Osteoblast (primary cell): ENCODE measurements around the gene CEP164. TPM values are rescaled to one million over a fixed set of nuclear protein-coding genes. Genes with fewer than 3 reads are reported as not detected.

Experiments used
- DNase-seq: peaks from one replicate; pipeline ENCODE4 v3.0.0; 2011; ENCODE audit warnings: low spot score, mixed read lengths; ENCODE audit not compliant: insufficient read length; ENCODE audit errors: missing footprints
- H2AFZ ChIP-seq: 2 replicates; pipeline ENCODE4 v1.6.0; 2011; ENCODE audit warnings: mild to moderate bottlenecking, low read length
- H3K27ac ChIP-seq: 2 replicates; pipeline ENCODE4 v1.5.1; 2011; ENCODE audit warnings: mild to moderate bottlenecking, low read depth, low read length, moderate library complexity
- H3K27me3 ChIP-seq: 2 replicates; pipeline ENCODE4 v1.6.0; 2012; ENCODE audit warnings: mild to moderate bottlenecking, control low read depth, inconsistent platforms, low read length, moderate library complexity; ENCODE audit not compliant: insufficient read depth
- H3K36me3 ChIP-seq: 2 replicates; pipeline ENCODE4 v1.5.1; 2011; ENCODE audit warnings: mild to moderate bottlenecking, low read length, control low read depth, moderate library complexity; ENCODE audit not compliant: insufficient read depth
- H3K4me1 ChIP-seq: 2 replicates; pipeline ENCODE4 v1.5.1; 2011; ENCODE audit warnings: mild to moderate bottlenecking, low read length, control low read depth, moderate library complexity; ENCODE audit not compliant: insufficient read depth
- H3K4me2 ChIP-seq: 2 replicates; pipeline ENCODE4 v1.6.0; 2011; ENCODE audit warnings: mild to moderate bottlenecking, low read length; ENCODE audit not compliant: insufficient read depth
- H3K4me3 ChIP-seq: fragments of 200-600 bp; sonication (generic); 3 replicates; pipeline ENCODE4 v1.5.1; 2012; ENCODE audit warnings: mild to moderate bottlenecking, low read length, inconsistent platforms; ENCODE audit not compliant: insufficient read depth
- H3K79me2 ChIP-seq: 2 replicates; pipeline ENCODE4 v1.6.0; 2012; ENCODE audit warnings: mild to moderate bottlenecking, low read length, control low read depth, inconsistent platforms; ENCODE audit not compliant: insufficient read depth
- H3K9me3 ChIP-seq: 2 replicates; pipeline ENCODE4 v1.5.1; 2011; ENCODE audit warnings: low read depth, low read length, control low read depth
- H4K20me1 ChIP-seq: 2 replicates; pipeline ENCODE4 v1.6.0; 2012; ENCODE audit warnings: mild to moderate bottlenecking, low read length, control low read depth; ENCODE audit not compliant: insufficient read depth
- total RNA-seq: library from RNA; depleted of rRNA; stranded (reverse); fragments of >200 nt; gene quantifications from 2 replicates; pipeline ENCODE4 v1.2.3, GENCODE V29; 2012
- TF ChIP-seq, protein P1 (sequence below): IDR thresholded peaks from 2 replicates; pipeline ENCODE4 v1.5.1; 2011; ENCODE audit warnings: mild to moderate bottlenecking, low read depth, low read length, moderate library complexity; ENCODE audit errors: extremely low read depth

The CEP164 gene
- total RNA-seq, 1 donor, result 38.0 TPM

DNA sequence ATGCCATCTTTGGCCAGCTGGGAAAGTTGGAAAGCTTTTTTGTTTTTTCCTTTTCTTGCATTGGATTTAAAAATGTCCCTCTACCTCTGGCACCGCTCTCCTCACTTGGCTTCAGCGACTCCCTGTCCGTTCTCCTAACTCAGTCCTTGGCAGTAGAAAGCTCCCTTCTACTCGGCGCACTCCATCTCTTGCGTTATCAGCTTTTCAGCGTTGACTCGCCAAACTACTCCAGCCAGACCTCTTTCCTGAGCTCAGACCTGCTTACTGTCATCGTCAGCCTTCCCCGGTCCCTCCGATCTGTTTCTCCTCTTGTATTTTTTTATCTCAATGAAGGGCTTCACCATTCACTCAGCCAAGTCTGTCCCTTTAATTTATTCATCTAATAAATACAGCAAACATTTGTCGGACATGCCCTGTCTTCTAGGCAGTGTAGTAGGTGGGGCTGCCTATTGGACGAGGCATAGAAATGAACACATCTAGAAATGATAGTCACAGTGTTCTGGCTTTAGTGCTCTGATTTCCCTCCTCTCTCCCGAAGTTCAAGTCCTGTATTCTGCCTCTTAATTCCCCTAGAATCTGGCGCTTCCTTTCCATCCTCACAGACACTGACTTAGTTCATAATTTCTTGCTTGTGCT, 839 bp downstream of the CEP164 start:
- H3K36me3 ChIP-seq, result no peaks in the 10 kb centered on the region
- H3K79me2 ChIP-seq, result peaks cover 40% of the 10 kb centered on the region
- peaks cover 11% of the 10 kb centered on the region for H3K4me1 ChIP-seq
- peak overlapping the region; percentile 79 for H2AFZ ChIP-seq
- no peak for DNase-seq
- H3K4me2 ChIP-seq, result peak overlapping the region; percentile 87
- H3K27me3 ChIP-seq, result no peaks in the 10 kb centered on the region
- peak overlapping the region; percentile 90 for H3K27ac ChIP-seq
- TF ChIP-seq, protein P1, sequence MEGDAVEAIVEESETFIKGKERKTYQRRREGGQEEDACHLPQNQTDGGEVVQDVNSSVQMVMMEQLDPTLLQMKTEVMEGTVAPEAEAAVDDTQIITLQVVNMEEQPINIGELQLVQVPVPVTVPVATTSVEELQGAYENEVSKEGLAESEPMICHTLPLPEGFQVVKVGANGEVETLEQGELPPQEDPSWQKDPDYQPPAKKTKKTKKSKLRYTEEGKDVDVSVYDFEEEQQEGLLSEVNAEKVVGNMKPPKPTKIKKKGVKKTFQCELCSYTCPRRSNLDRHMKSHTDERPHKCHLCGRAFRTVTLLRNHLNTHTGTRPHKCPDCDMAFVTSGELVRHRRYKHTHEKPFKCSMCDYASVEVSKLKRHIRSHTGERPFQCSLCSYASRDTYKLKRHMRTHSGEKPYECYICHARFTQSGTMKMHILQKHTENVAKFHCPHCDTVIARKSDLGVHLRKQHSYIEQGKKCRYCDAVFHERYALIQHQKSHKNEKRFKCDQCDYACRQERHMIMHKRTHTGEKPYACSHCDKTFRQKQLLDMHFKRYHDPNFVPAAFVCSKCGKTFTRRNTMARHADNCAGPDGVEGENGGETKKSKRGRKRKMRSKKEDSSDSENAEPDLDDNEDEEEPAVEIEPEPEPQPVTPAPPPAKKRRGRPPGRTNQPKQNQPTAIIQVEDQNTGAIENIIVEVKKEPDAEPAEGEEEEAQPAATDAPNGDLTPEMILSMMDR, result no peak
- H4K20me1 ChIP-seq, result peaks cover 16% of the 10 kb centered on the region
- H3K4me3 ChIP-seq, result peak overlapping the region; percentile 91
- no peaks in the 10 kb centered on the region for H3K9me3 ChIP-seq

DNA sequence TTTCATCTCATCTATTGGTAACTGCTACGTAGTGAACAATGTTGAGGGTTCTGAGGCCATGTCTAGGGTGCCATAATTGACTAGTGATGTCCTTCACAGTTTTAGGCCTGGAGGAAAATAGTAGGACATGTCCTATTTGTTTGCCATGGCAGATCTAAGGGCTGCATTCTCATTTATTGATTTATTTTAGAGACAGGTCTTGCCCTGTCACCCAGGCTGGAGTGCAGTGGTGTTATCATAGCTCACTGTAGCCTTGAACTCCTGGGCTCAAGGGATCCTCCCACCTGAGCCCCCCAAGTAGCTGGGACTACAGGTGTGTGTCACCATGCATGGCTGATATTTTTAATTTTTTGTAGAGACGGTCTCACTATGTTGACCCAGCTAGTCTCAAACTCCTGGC, 5.2 kb downstream of the CEP164 start:
- peaks cover 13% of the 10 kb centered on the region for H3K36me3 ChIP-seq
- H2AFZ ChIP-seq, result no peak overlapping the region
- no peak overlapping the region for H3K4me3 ChIP-seq
- no peak overlapping the region for H3K4me2 ChIP-seq
- H3K4me1 ChIP-seq, result peaks cover 11% of the 10 kb centered on the region
- H3K9me3 ChIP-seq, result no peaks in the 10 kb centered on the region
- peaks cover 19% of the 10 kb centered on the region for H4K20me1 ChIP-seq
- no peak for DNase-seq
- TF ChIP-seq, protein P1, result no peak
- H3K27me3 ChIP-seq, result no peaks in the 10 kb centered on the region
- H3K27ac ChIP-seq, result no peak overlapping the region
- H3K79me2 ChIP-seq, result peaks cover 56% of the 10 kb centered on the region

DNA sequence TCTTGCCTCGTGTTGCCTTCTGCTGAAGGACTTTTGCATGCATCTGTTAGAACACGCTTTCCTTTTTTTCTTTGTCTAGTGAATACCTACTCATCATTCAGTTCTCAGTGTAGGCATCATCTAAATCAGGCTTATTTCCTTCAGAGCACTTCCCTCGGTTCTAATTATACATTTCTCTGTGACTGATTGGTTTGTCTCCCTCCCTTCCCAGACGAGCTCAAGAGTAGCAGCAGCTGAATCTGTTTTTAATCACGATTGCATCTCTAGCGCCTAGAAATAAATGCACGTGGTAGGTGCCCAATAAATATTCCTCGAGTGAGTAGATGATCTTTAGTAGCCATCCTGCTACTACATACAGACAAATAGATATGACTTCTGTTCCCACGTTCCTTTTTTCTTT, 6.3 kb downstream of the CEP164 start:
- Histone ChIP-seq H3K79me2 (peaks cover 58% of the 10 kb centered on the region), H3K9me3 (no peaks in the 10 kb centered on the region), H3K4me2 (no peak overlapping the region), H3K27me3 (no peaks in the 10 kb centered on the region), H3K4me3 (no peak overlapping the region), H4K20me1 (peaks cover 18% of the 10 kb centered on the region), H2AFZ (no peak overlapping the region), H3K36me3 (peaks cover 15% of the 10 kb centered on the region), H3K4me1 (peaks cover 9% of the 10 kb centered on the region), H3K27ac (no peak overlapping the region)
- TF ChIP-seq, protein P1, result no peak
- DNase-seq, result no peak

DNA sequence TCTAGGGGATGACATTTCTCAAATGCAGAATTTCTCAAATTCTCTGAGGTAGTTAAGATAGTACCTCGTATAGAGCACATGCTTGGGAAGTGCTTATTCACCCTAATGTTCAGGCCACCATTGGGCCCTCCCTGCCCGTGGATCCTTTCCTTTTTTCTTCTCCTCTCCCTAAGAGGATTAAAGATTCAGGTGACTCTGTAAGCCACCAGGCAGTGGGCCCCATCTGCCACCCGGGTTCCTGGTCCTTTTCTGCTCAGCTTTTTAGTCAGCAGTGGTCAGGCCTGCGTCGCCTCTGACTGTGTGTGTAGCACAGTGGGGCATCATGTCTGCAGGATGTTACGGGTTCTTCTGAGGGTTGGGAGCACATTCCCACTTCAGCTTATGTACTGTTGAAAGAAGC, 7.2 kb downstream of the CEP164 start:
- no peak overlapping the region for H2AFZ ChIP-seq
- peaks cover 2% of the 10 kb centered on the region for H3K4me1 ChIP-seq
- H3K27ac ChIP-seq, result no peak overlapping the region
- H3K79me2 ChIP-seq, result peaks cover 48% of the 10 kb centered on the region
- no peaks in the 10 kb centered on the region for H3K27me3 ChIP-seq
- no peaks in the 10 kb centered on the region for H3K9me3 ChIP-seq
- TF ChIP-seq, protein P1, result no peak
- H4K20me1 ChIP-seq, result peaks cover 17% of the 10 kb centered on the region
- H3K4me2 ChIP-seq, result no peak overlapping the region
- no peak overlapping the region for H3K4me3 ChIP-seq
- no peak for DNase-seq
- peaks cover 20% of the 10 kb centered on the region for H3K36me3 ChIP-seq
